Measurements from ENCODE around the gene SLC24A3. TPM values are rescaled to one million over a fixed set of nuclear protein-coding genes. Genes with fewer than 3 reads are reported as not detected.

Gene SLC24A3
- total and polyA plus RNA-seq, 4 donors, result 1.9 to 8.4 (median 5.8) TPM

DNA sequence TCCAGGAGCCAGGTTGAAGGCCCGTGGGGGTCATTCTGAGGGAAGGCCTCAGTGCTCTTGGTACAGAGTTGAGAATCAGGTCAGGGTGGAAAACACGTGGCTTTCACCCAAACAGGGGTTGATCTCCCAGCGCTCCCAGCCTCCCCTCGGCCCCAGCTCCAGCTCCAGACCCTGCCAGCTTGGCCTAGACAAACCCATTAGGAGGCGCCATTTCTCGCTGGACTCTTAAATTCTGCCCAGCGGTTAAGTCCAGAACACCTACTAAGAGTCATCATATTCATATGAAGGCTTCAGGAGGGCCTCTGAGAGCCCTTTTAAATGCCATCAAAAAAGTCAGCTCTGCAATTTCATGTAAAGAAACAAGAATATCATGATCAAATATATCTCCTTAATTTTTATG, 387.6 kb downstream of the SLC24A3 start:
- no peaks in the 10 kb centered on the region for H3K9me3 ChIP-seq (ENCODE audit: control insufficient read depth in 4 of 4, insufficient read depth in 3 of 4, low read length in 3 of 4)
- H3K4me1 ChIP-seq (ENCODE audit: control insufficient read depth in 5 of 5, insufficient read depth in 5 of 5, low read length in 5 of 5), result no peaks in the 10 kb centered on the region
- no peak for DNase-seq
- no peak overlapping the region for H3K27ac ChIP-seq (ENCODE audit: low read depth in 1 of 2, low read length in 1 of 2)
- H3K27me3 ChIP-seq (ENCODE audit: control insufficient read depth in 3 of 3, insufficient read depth in 3 of 3, low read length in 2 of 3), result no peaks in the 10 kb centered on the region
- TF ChIP-seq, protein P1, sequence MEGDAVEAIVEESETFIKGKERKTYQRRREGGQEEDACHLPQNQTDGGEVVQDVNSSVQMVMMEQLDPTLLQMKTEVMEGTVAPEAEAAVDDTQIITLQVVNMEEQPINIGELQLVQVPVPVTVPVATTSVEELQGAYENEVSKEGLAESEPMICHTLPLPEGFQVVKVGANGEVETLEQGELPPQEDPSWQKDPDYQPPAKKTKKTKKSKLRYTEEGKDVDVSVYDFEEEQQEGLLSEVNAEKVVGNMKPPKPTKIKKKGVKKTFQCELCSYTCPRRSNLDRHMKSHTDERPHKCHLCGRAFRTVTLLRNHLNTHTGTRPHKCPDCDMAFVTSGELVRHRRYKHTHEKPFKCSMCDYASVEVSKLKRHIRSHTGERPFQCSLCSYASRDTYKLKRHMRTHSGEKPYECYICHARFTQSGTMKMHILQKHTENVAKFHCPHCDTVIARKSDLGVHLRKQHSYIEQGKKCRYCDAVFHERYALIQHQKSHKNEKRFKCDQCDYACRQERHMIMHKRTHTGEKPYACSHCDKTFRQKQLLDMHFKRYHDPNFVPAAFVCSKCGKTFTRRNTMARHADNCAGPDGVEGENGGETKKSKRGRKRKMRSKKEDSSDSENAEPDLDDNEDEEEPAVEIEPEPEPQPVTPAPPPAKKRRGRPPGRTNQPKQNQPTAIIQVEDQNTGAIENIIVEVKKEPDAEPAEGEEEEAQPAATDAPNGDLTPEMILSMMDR (IDR thresholded peaks at IDR 0.05; ENCODE audit: control extremely low read depth, extremely low read depth), result no peak
- no peak overlapping the region for H3K4me3 ChIP-seq
- ATAC-seq (ENCODE audit: insufficient read depth, low FRiP score), result no peak
- WGBS, 2 donors, result 73 to 85% methylated on average over 7 of the region's 7 CpGs
- no peak overlapping the region for H3K9ac ChIP-seq (ENCODE audit: insufficient read depth in 1 of 2, low read length in 2 of 2)
- H3K36me3 ChIP-seq (ENCODE audit: control insufficient read depth in 4 of 4, insufficient read depth in 4 of 4, low read length in 4 of 4), result no peaks in the 10 kb centered on the region

DNA sequence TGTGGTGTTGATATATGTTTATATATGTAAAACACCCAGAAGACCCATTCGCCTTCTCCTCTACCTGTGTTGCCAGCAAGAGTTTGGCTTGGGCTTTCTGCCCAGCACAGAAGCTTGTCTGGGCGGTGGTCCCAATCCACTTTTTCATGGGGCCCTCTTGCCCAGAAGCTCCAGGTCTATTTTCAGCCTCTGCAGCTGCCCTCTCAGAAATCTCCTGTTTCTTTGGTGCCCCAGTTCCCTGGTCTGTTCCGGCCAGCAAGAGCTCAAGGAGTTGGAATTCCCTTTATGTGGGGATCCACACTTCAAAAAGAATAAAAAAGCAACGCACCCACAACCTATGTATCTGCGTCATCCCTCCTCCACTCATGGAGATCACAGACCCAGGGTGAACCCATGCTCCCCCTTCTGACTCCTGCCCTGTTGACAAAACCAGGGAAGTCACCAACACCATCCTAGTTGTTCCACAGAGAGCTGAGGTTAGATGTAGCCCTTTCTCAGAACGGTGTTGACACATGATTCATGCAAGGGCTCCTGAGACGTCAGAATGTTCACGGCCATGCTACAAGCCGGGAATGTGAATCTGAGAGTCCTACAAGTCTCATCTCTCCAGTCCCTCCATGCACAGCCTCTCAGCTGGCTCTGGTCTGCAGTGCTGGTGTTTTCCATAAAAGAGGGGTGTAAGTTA, 388.8 kb downstream of the SLC24A3 start:
- no peak overlapping the region for H3K9ac ChIP-seq (ENCODE audit: insufficient read depth in 1 of 2, low read length in 2 of 2)
- DNase-seq (no peak), ATAC-seq (ENCODE audit: insufficient read depth, low FRiP score) (no peak)
- TF ChIP-seq, protein P1 (IDR thresholded peaks at IDR 0.05; ENCODE audit: control extremely low read depth, extremely low read depth), result no peak
- H3K4me1 ChIP-seq (ENCODE audit: control insufficient read depth in 5 of 5, insufficient read depth in 5 of 5, low read length in 5 of 5), result peaks cover 0 to 10% (median 0%) of the 10 kb centered on the region in 5 donors
- H3K36me3 ChIP-seq (ENCODE audit: control insufficient read depth in 4 of 4, insufficient read depth in 4 of 4, low read length in 4 of 4), result no peaks in the 10 kb centered on the region
- H3K27me3 ChIP-seq (ENCODE audit: control insufficient read depth in 3 of 3, insufficient read depth in 3 of 3, low read length in 2 of 3), result no peaks in the 10 kb centered on the region
- no peak overlapping the region for H3K4me3 ChIP-seq
- no peak overlapping the region for H3K27ac ChIP-seq (ENCODE audit: low read depth in 1 of 2, low read length in 1 of 2)
- WGBS, 2 donors, result 80 to 90% methylated on average over 9 of the region's 9 CpGs
- H3K9me3 ChIP-seq (ENCODE audit: control insufficient read depth in 4 of 4, insufficient read depth in 3 of 4, low read length in 3 of 4), result no peaks in the 10 kb centered on the region

DNA sequence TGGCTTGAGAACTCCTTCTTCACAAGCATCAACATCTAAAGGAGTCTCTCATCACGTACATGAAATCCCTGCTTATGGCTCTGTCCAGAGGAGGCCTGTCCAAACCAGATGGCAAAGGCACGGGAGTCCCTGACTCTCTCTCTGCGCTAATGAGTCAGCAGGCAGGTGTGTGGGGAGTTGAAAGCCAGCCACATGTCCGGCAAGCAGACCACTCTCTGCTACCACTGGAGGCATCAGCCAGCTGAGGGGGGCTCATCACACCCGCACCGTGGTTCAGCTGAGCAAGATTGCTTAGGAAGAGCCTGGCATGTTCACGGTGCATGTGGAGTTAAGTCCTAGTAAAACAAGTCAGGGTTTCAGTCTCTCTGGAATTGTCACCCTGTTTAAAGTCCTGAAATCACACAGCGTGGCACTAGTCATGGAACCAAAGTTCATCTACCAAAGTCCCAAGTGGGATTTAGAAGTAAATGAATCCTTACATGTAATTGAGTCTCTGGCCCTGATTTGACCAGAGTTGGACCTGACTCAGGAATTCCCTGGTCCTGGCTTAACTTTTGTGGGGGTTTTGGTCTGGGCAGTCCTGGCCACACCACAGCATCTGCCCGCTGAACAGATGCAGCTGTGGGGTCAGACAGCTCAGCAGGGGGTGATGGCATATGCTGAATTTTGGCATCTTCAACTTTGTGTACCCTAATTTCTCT, 390.4 kb downstream of the SLC24A3 start:
- WGBS, 2 donors, result 79 to 87% methylated on average over 9 of the region's 9 CpGs
- no peaks in the 10 kb centered on the region for H3K36me3 ChIP-seq (ENCODE audit: control insufficient read depth in 4 of 4, insufficient read depth in 4 of 4, low read length in 4 of 4)
- H3K4me1 ChIP-seq (ENCODE audit: control insufficient read depth in 5 of 5, insufficient read depth in 5 of 5, low read length in 5 of 5), result peaks cover 0 to 10% (median 0%) of the 10 kb centered on the region in 5 donors
- no peak overlapping the region for H3K27ac ChIP-seq (ENCODE audit: low read depth in 1 of 2, low read length in 1 of 2)
- ATAC-seq (ENCODE audit: insufficient read depth, low FRiP score) (no peak), DNase-seq (no peak)
- no peaks in the 10 kb centered on the region for H3K9me3 ChIP-seq (ENCODE audit: control insufficient read depth in 4 of 4, insufficient read depth in 3 of 4, low read length in 3 of 4)
- no peak overlapping the region for H3K4me3 ChIP-seq
- no peaks in the 10 kb centered on the region for H3K27me3 ChIP-seq (ENCODE audit: control insufficient read depth in 3 of 3, insufficient read depth in 3 of 3, low read length in 2 of 3)
- no peak overlapping the region for H3K9ac ChIP-seq (ENCODE audit: insufficient read depth in 1 of 2, low read length in 2 of 2)
- TF ChIP-seq, protein P1 (IDR thresholded peaks at IDR 0.05; ENCODE audit: control extremely low read depth, extremely low read depth), result no peak

Measured in lung (tissue), 12 donors.